GM18873 (cell line): ENCODE measurements around the gene DYNC1I1.

ENCODE experiments used
- ATAC-seq: cut with Tn5 transposase; IDR thresholded peaks from one replicate; pipeline ENCODE4 v1.9.1; 2021; ENCODE audit warnings: mild to moderate bottlenecking, moderate library complexity, moderate number of reproducible peaks; ENCODE audit not compliant: unreplicated experiment, low FRiP score

Gene DYNC1I1

GRCh38 chr7:96116173-96116572 lies 343.8 kb downstream of the DYNC1I1 start:
- ATAC-seq = no peak

- ATAC-seq = no peak
Measured at GRCh38 chr7:96118449-96119001, 346.2 kb downstream of the DYNC1I1 start.

- ATAC-seq = no peak
Measured at GRCh38 chr7:96120445-96121225, 348.3 kb downstream of the DYNC1I1 start.

GRCh38 chr7:96121752-96122151 lies 349.4 kb downstream of the DYNC1I1 start:
- ATAC-seq = no peak

GRCh38 chr7:96122746-96123145 lies 350.4 kb downstream of the DYNC1I1 start:
- no peak for ATAC-seq

- ATAC-seq = no peak
Measured at GRCh38 chr7:96126382-96126781, 354.0 kb downstream of the DYNC1I1 start.

- ATAC-seq = no peak
Measured at GRCh38 chr7:96127746-96128145, 355.4 kb downstream of the DYNC1I1 start.

- ATAC-seq = no peak
Measured at GRCh38 chr7:96131525-96131924, 359.2 kb downstream of the DYNC1I1 start.

- ATAC-seq = no peak
Measured at GRCh38 chr7:96135241-96135640, 362.9 kb downstream of the DYNC1I1 start.

- no peak for ATAC-seq
Measured at GRCh38 chr7:96136600-96137239, 364.4 kb downstream of the DYNC1I1 start.

- no peak for ATAC-seq
Measured at GRCh38 chr7:96143495-96144259, 371.3 kb downstream of the DYNC1I1 start.

- ATAC-seq = no peak
Measured at GRCh38 chr7:96144260-96144526, 371.8 kb downstream of the DYNC1I1 start.
